SK-N-MC (cell line): ENCODE data around the gene P3R3URF.

Source experiments
- EZH2 ChIP-seq: fragments of 200-600 bp; sonication (generic); IDR thresholded peaks from one replicate; pipeline ENCODE4 v1.6.1; 2017; ENCODE audit warnings: antibody characterized with exemption
- POLR2AphosphoS5 ChIP-seq: IDR thresholded peaks from 2 replicates; pipeline ENCODE4 v1.6.1; 2012; ENCODE audit warnings: mild to moderate bottlenecking, low read depth, low read length, borderline replicate concordance

- TF ChIP-seq POLR2AphosphoS5 (no peak), EZH2 (no peak)
These were observed 29.5 kb upstream of the P3R3URF start for GRCh38 chr1:46205791-46206190.
